ENCODE data around the gene PPP3R1. TPM values are rescaled to one million over a fixed set of nuclear protein-coding genes. Genes with fewer than 3 reads are reported as not detected.

PPP3R1 gene
- total and polyA plus RNA-seq, 2 of the 4 experiments (the other 2 are of a cell fraction) = 9.1 to 17.3 TPM

DNA sequence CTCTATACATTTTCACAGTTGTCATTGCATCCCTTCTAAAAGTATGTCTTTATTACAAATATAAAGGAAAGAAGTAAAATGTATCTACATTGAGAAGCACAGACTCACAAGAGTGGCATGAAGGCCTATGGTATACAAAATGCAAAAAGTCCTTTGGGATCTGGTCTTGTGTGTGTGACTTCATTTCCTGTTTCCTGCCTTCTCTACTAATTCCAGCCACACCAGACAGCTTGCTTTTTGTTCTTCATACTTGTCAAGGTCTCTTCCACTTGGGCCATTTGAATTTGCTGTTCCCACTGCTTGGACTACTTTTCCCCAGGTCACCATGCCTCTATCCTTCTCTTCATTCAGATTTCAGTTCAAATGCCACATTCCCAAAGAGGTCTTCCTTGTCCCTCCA, 101.3 kb downstream of the PPP3R1 start:
- Histone ChIP-seq H3K4me1 (ENCODE audit: control insufficient read depth, insufficient read depth, low read length) (no peaks in the 10 kb centered on the region), H3K9ac (ENCODE audit: low read depth, low read length) (no peak overlapping the region), H3K4me2 (ENCODE audit: low read depth, low read length) (no peak overlapping the region), H4K8ac (ENCODE audit: low read depth in 2 of 2, low read length in 2 of 2) (peak overlapping the region in 1 of 2 experiments; percentile 76; a peak in 2 of 4 replicates), H2BK5ac (ENCODE audit: low read depth, low read length, poor library complexity, severe bottlenecking) (peak overlapping the region; percentile 35), H2AK9ac (replicated peaks; ENCODE audit: low read depth, low read length, poor library complexity) (no peak overlapping the region), H3K27ac (ENCODE audit: insufficient read depth, low read length) (no peak overlapping the region), H3K4me3 (ENCODE audit: insufficient read depth, low read depth, low read length) (no peak overlapping the region), H4K20me1 (ENCODE audit: insufficient read depth, low read length) (no peaks in the 10 kb centered on the region), H3K27me3 (ENCODE audit: control insufficient read depth, insufficient read depth, low read length) (no peaks in the 10 kb centered on the region), H3K23ac (ENCODE audit: low read depth, low read length) (0 out of 2 replicates have a peak overlapping the region, but pooled peaks have one; percentile 39), H3K36me3 (ENCODE audit: control insufficient read depth, insufficient read depth, low read length) (no peaks in the 10 kb centered on the region), H3K4ac (ENCODE audit: low read depth, low read length) (peak overlapping the region; percentile 18; the same call in 1 of the 2 replicates), H4K5ac (ENCODE audit: low read depth, low read length) (no peak overlapping the region), H3K79me1 (ENCODE audit: low read depth in 1 of 2, low read length in 2 of 2) (peaks cover 0 to 36% of the 10 kb centered on the region in 2 experiments; a peak in 3 of 4 replicates), H2AK5ac (ENCODE audit: low read depth, low read length) (no peak overlapping the region), H2AFZ (replicated peaks; ENCODE audit: low read length, poor library complexity) (no peak overlapping the region), H2BK120ac (ENCODE audit: low read depth, low read length) (no peak overlapping the region), H2BK20ac (ENCODE audit: low read depth, low read length) (no peak overlapping the region), H3K14ac (replicated peaks; ENCODE audit: low read depth, low read length) (no peak overlapping the region), H3K18ac (ENCODE audit: low read depth, low read length) (no peak overlapping the region), H3K9me3 (ENCODE audit: control insufficient read depth, insufficient read depth, low read length) (no peaks in the 10 kb centered on the region), H3K9me1 (ENCODE audit: insufficient read depth, low read length) (peaks cover 3% of the 10 kb centered on the region; the same call in 1 of the 2 replicates), H3K56ac (ENCODE audit: extremely low read depth, insufficient read depth, low read length) (no peak overlapping the region), H4K91ac (ENCODE audit: insufficient read depth, low read depth, low read length) (no peak overlapping the region), H2BK15ac (ENCODE audit: low read depth, low read length) (no peak overlapping the region)
- no TSS peak for BruUV-seq (replicated peaks)
- POLR2A ChIA-PET (ENCODE audit: unreplicated experiment) = interaction anchor here (0.6 kb wide), 1 partner anchor 21 kb away, joined by 9 read pairs; no protein-coding TSS in a partner anchor
- DNase-seq (peak; percentile 22), ATAC-seq (ENCODE audit: low read depth) (no peak)
- in situ Hi-C loops (cut with MboI; ENCODE audit: low sequenced_read_pairs) (no loop called here), intact Hi-C loops (cut with micrococcal nuclease) (no loop called here), dilution Hi-C loops (cut with HindIII; ENCODE audit: low sequenced_read_pairs, unreplicated experiment) (no loop called here)
- CTCF ChIA-PET = interaction anchor here (0.8 kb wide), 1 partner anchor 29 kb away, joined by 4 read pairs; no protein-coding TSS in a partner anchor
- TF ChIP-seq FOS (IDR thresholded peaks at IDR 0.05; ENCODE audit: low read depth, low read length) = no peak
- TF ChIP-seq, protein P1, sequence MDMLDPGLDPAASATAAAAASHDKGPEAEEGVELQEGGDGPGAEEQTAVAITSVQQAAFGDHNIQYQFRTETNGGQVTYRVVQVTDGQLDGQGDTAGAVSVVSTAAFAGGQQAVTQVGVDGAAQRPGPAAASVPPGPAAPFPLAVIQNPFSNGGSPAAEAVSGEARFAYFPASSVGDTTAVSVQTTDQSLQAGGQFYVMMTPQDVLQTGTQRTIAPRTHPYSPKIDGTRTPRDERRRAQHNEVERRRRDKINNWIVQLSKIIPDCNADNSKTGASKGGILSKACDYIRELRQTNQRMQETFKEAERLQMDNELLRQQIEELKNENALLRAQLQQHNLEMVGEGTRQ (IDR thresholded peaks at IDR 0.05; ENCODE audit: low read depth, low read length) = no peak
- TF ChIP-seq MAFK (IDR thresholded peaks at IDR 0.05; ENCODE audit: low read depth, low read length) = no peak
- TF ChIP-seq, protein P2, sequence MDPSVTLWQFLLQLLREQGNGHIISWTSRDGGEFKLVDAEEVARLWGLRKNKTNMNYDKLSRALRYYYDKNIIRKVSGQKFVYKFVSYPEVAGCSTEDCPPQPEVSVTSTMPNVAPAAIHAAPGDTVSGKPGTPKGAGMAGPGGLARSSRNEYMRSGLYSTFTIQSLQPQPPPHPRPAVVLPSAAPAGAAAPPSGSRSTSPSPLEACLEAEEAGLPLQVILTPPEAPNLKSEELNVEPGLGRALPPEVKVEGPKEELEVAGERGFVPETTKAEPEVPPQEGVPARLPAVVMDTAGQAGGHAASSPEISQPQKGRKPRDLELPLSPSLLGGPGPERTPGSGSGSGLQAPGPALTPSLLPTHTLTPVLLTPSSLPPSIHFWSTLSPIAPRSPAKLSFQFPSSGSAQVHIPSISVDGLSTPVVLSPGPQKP (IDR thresholded peaks at IDR 0.05; ENCODE audit: borderline replicate concordance, low read depth, low read length) = no peak
- no peak for TF ChIP-seq POLR2A (IDR thresholded peaks at IDR 0.05; ENCODE audit: low read depth, low read length)
- no peak for TF ChIP-seq CTCF (conservative IDR thresholded peaks at IDR 0.05; ENCODE audit: low read depth, low read length)
